Left ventricle myocardium inferior (tissue), 1 donor: ENCODE measurements around the gene PCBP2. TPM values are rescaled to one million over a fixed set of nuclear protein-coding genes. Genes with fewer than 3 reads are reported as not detected.

ENCODE experiments used
- DNase-seq: peaks from one replicate; pipeline ENCODE4 v3.0.0-alpha.2; 2020
- H3K27ac ChIP-seq: fragments of 200-600 bp; replicated peaks from 2 replicates; pipeline ENCODE4 v1.8.0; 2021
- H3K27me3 ChIP-seq: fragments of 200-600 bp; 2 replicates; pipeline ENCODE4 v1.8.0; 2021; ENCODE audit warnings: low read depth
- H3K36me3 ChIP-seq: fragments of 200-600 bp; 2 replicates; pipeline ENCODE4 v1.8.0; 2021
- H3K4me1 ChIP-seq: fragments of 200-600 bp; 2 replicates; pipeline ENCODE4 v1.8.0; 2021
- H3K4me3 ChIP-seq: fragments of 200-600 bp; 2 replicates; pipeline ENCODE4 v1.8.0; 2021; ENCODE audit warnings: mild to moderate bottlenecking, moderate library complexity
- H3K9me3 ChIP-seq: fragments of 200-600 bp; replicated peaks from 2 replicates; pipeline ENCODE4 v1.8.0; 2021
- CTCF ChIP-seq: fragments of 200-600 bp; IDR thresholded peaks from 2 replicates; pipeline ENCODE4 v1.8.0; 2021; ENCODE audit warnings: antibody characterized with exemption, mild to moderate bottlenecking, borderline replicate concordance
- intact Hi-C: fragments of 100-400 bp; cut with micrococcal nuclease; formaldehyde crosslinking; loops from one replicate; pipeline ENCODE4 v1.11.0; 2022
- total RNA-seq: library from RNA; stranded (reverse); fragmentation: NEBNext Ultra II Directional; extraction: Animal tissue kit (Norgen Biotek cat#: 25700); gene quantifications from one replicate; pipeline ENCODE4 v1.2.1, GENCODE V29; 2021
- donor health status: DM: no; HTN: yes; CAD: no; lungs with severe emphysema.

The PCBP2 gene
- total RNA-seq, 1 donor from 2014 or later, result 530 TPM

- H3K4me3 ChIP-seq, result no peak overlapping the region
- no peak overlapping the region for H3K27ac ChIP-seq
- peaks cover 62% of the 10 kb centered on the region for H3K36me3 ChIP-seq
- H3K4me1 ChIP-seq, result peaks cover 23% of the 10 kb centered on the region
- no peaks in the 10 kb centered on the region for H3K9me3 ChIP-seq
- intact Hi-C loops, result no loop called here
- DNase-seq, result no peak
- TF ChIP-seq CTCF, result no peak
- H3K27me3 ChIP-seq, result no peaks in the 10 kb centered on the region
Observed at GRCh38 chr12:53507603-53507885, 55.6 kb downstream of the PCBP2 start.

GRCh38 chr12:53508534-53509170 is 56.8 kb downstream of the PCBP2 start:
- Histone ChIP-seq H3K4me3 (no peak overlapping the region), H3K36me3 (peaks cover 73% of the 10 kb centered on the region), H3K4me1 (peaks cover 12% of the 10 kb centered on the region), H3K9me3 (no peaks in the 10 kb centered on the region), H3K27ac (peak overlapping the region; percentile 72), H3K27me3 (no peaks in the 10 kb centered on the region)
- intact Hi-C loops, result loop anchor here (2.0 kb wide), 1 partner anchor 156 kb away; no protein-coding TSS in a partner anchor
- DNase-seq, result peak; percentile 82
- peak; percentile 96 for TF ChIP-seq CTCF

GRCh38 chr12:53510181-53510812 is 58.4 kb downstream of the PCBP2 start:
- intact Hi-C loops, result no loop called here
- H3K27ac ChIP-seq, result no peak overlapping the region
- peaks cover 76% of the 10 kb centered on the region for H3K36me3 ChIP-seq
- no peaks in the 10 kb centered on the region for H3K9me3 ChIP-seq
- no peak for DNase-seq
- peaks cover 11% of the 10 kb centered on the region for H3K4me1 ChIP-seq
- no peak for TF ChIP-seq CTCF
- H3K27me3 ChIP-seq, result no peaks in the 10 kb centered on the region
- H3K4me3 ChIP-seq, result no peak overlapping the region

- no peaks in the 10 kb centered on the region for H3K9me3 ChIP-seq
Observed at GRCh38 chr12:53513712-53514410, 62.0 kb downstream of the PCBP2 start.

More at GRCh38 chr12:53513712-53514410, 62.0 kb downstream of the PCBP2 start:
- TF ChIP-seq CTCF, result no peak
- peaks cover 3% of the 10 kb centered on the region for H3K4me1 ChIP-seq
- intact Hi-C loops, result no loop called here
- DNase-seq, result no peak
- no peak overlapping the region for H3K4me3 ChIP-seq
- H3K36me3 ChIP-seq, result peaks cover 90% of the 10 kb centered on the region
- no peaks in the 10 kb centered on the region for H3K27me3 ChIP-seq
- no peak overlapping the region for H3K27ac ChIP-seq
